HFFc6 (cell line): ENCODE measurements around the gene ACAD11. TPM values are rescaled to one million over a fixed set of nuclear protein-coding genes. Genes with fewer than 3 reads are reported as not detected.

Experiments
- DNase-seq: peaks from one replicate; pipeline ENCODE4 v3.0.0-alpha.2; 2018
- H3K27ac Mint-ChIP-seq: 2 replicates; pipeline ENCODE4 v1.8.0; 2020; ENCODE audit warnings: mild to moderate bottlenecking, mixed read lengths
- H3K27me3 Mint-ChIP-seq: 2 replicates; pipeline ENCODE4 v1.8.0; 2021; ENCODE audit warnings: mild to moderate bottlenecking, moderate library complexity, mixed read lengths; ENCODE audit not compliant: insufficient read depth
- H3K36me3 Mint-ChIP-seq: 2 replicates; pipeline ENCODE4 v1.8.0; 2021; ENCODE audit warnings: low read depth, mixed read lengths
- H3K4me1 Mint-ChIP-seq: 2 replicates; pipeline ENCODE4 v1.8.0; 2020; ENCODE audit warnings: low read depth, mixed read lengths
- H3K4me3 Mint-ChIP-seq: 2 replicates; pipeline ENCODE4 v1.8.0; 2020; ENCODE audit warnings: mild to moderate bottlenecking, moderate library complexity, mixed read lengths
- H3K9me3 Mint-ChIP-seq: 2 replicates; pipeline ENCODE4 v1.8.0; 2020; ENCODE audit warnings: mild to moderate bottlenecking, mixed read lengths
- long read RNA-seq: library from polyadenylated mRNA; unstranded; transcript quantifications from one replicate; pipeline ENCODE4 v2.0.0, GENCODE V29; 2019
- total RNA-seq, 6 experiments: library from RNA; stranded (reverse); fragmentation: NEBNext Ultra II Directional; extraction: Animal tissue kit (Norgen Biotek cat#: 25700); gene quantifications; 2 replicates in 1 of 6; 3 replicates in 5 of 6; pipeline ENCODE4 v1.2.3, GENCODE V29; 2021
- TF ChIP-seq, protein P1 (sequence below): fragments of 200-600 bp; sonication (generic); IDR thresholded peaks from 2 replicates; pipeline ENCODE4 v1.5.0; 2021; ENCODE audit warnings: antibody characterized with exemption, mild to moderate bottlenecking

The ACAD11 gene, protein sequence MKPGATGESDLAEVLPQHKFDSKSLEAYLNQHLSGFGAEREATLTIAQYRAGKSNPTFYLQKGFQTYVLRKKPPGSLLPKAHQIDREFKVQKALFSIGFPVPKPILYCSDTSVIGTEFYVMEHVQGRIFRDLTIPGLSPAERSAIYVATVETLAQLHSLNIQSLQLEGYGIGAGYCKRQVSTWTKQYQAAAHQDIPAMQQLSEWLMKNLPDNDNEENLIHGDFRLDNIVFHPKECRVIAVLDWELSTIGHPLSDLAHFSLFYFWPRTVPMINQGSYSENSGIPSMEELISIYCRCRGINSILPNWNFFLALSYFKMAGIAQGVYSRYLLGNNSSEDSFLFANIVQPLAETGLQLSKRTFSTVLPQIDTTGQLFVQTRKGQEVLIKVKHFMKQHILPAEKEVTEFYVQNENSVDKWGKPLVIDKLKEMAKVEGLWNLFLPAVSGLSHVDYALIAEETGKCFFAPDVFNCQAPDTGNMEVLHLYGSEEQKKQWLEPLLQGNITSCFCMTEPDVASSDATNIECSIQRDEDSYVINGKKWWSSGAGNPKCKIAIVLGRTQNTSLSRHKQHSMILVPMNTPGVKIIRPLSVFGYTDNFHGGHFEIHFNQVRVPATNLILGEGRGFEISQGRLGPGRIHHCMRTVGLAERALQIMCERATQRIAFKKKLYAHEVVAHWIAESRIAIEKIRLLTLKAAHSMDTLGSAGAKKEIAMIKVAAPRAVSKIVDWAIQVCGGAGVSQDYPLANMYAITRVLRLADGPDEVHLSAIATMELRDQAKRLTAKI
- 10 to 100 TPM; 13.3 to 18.5 (median 13.8) TPM for total RNA-seq
- long read RNA-seq, full-length matches to known transcripts: 9 of 21 reads
- long read RNA-seq, partial matches to known transcripts: 3 of 21 reads
- long read RNA-seq, other reads (novel, unspliced or antisense): 9 of 21 reads

DNA sequence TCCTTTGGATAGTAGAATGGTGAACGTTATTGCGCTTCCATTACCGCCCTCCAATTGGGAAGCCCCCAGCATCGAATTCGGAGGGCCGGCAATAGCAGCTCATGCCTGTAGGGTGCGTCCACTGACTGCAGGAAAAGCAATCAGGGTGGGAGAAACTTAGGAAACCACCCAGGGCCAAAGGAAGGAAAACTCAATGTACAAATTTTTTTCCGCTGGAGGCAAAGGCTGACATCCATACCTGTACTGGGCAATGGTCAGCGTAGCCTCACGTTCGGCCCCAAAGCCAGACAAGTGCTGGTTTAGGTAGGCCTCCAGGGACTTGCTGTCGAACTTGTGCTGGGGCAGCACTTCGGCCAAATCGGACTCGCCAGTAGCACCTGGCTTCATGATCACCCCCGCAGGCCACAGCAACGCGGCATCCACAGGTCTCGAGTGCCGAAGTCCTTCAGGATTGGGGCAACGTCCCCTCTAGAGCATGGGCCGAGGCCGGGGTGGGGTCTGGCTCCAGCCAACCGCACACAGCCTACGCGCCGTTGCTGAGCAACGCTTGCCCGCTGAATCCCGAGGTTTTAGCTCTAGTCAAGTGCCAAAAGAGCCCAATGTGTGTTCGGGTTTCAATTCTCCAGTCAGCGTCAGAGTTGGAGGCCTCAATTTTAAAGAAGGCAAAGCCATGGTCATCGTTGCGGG lies at the start of gene ACAD11:
Gene ACAD11 (minus strand): TSS at position 445 of the 687 bp plus-strand sequence. CDS start 58 bp downstream, at position 387.
- Mint-ChIP-seq H3K4me1 (peaks cover 76% of the 10 kb centered on the region), H3K27ac (peak within 1 kb of the TSS; percentile 99), H3K27me3 (peaks cover 1% of the 10 kb centered on the region; the same call in 1 of the 2 replicates), H3K9me3 (no peaks in the 10 kb centered on the region), H3K4me3 (peak within 1 kb of the TSS; percentile 99), H3K36me3 (peaks cover 10% of the 10 kb centered on the region)
- peak; percentile 64 for DNase-seq
- TF ChIP-seq, protein P1, sequence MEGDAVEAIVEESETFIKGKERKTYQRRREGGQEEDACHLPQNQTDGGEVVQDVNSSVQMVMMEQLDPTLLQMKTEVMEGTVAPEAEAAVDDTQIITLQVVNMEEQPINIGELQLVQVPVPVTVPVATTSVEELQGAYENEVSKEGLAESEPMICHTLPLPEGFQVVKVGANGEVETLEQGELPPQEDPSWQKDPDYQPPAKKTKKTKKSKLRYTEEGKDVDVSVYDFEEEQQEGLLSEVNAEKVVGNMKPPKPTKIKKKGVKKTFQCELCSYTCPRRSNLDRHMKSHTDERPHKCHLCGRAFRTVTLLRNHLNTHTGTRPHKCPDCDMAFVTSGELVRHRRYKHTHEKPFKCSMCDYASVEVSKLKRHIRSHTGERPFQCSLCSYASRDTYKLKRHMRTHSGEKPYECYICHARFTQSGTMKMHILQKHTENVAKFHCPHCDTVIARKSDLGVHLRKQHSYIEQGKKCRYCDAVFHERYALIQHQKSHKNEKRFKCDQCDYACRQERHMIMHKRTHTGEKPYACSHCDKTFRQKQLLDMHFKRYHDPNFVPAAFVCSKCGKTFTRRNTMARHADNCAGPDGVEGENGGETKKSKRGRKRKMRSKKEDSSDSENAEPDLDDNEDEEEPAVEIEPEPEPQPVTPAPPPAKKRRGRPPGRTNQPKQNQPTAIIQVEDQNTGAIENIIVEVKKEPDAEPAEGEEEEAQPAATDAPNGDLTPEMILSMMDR: peak; percentile 76

DNA sequence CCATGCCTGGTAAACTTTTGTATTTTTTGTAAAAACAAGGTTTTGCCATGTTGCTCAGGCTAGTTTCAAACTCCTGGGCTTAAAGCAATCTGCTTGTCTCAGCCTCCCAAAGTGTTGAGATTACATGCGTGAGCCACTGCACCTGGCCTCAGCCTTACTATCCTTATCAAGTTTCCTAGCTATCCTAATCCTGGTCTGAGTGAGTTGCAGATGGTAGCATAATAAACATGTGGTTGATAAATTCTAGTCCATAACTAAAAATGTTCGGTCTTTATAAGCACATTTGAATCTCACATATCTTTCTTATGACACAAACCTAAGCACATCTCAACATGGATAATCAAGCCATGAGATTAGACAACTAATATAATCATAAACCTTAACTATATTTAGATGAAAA lies 44.1 kb upstream of the ACAD11 start:
- no peaks in the 10 kb centered on the region for H3K9me3 Mint-ChIP-seq
- peaks cover 28% of the 10 kb centered on the region for H3K36me3 Mint-ChIP-seq
- H3K4me3 Mint-ChIP-seq: no peak overlapping the region
- no peaks in the 10 kb centered on the region for H3K4me1 Mint-ChIP-seq
- no peak for DNase-seq
- TF ChIP-seq, protein P1: no peak
- H3K27ac Mint-ChIP-seq: no peak overlapping the region
- H3K27me3 Mint-ChIP-seq: no peaks in the 10 kb centered on the region; the same call in 1 of the 2 replicates

DNA sequence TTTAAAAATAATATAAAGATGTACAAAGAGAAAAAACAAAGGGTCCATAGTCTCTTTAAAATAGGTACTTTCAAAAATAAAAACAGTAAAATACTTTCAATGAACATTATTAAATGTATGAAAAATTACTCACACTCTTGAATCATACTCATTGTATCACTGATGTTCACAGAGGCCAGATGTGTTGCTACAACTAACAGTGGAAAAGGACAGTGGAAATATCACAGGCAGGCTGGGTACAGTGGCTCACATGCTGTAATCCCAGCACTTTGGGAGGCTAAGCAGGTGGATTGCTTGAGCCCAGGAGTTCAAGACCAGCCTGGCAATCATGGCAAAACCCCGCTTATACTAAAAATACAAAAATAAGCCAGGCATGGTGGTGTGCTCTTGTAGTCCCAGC lies 35.8 kb upstream of the ACAD11 start:
- TF ChIP-seq, protein P1: no peak
- Mint-ChIP-seq H3K4me1 (peaks cover 10% of the 10 kb centered on the region), H3K27me3 (no peaks in the 10 kb centered on the region), H3K27ac (peak overlapping the region; percentile 44), H3K4me3 (no peak overlapping the region), H3K9me3 (no peaks in the 10 kb centered on the region), H3K36me3 (peaks cover 21% of the 10 kb centered on the region)
- DNase-seq: no peak

DNA sequence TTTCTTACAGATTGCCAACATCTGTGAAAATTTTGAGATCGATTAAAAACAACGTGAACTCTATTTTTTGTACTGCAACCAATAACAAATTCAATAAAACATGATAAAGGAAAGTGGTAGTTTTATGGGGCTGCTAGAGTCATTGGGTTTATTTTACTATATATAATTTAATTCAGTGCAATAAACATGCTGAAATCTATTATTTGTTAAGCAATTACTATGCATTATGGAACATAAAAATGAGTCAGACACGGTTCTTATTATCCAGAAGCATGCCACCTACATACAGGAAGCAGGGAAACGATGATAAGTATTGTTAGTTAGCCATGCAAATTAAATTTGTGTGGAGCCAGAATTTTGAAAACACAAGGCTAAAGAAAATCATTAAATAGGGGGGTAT lies 35.4 kb upstream of the ACAD11 start:
- TF ChIP-seq, protein P1: no peak
- H3K9me3 Mint-ChIP-seq: no peaks in the 10 kb centered on the region
- peaks cover 10% of the 10 kb centered on the region for H3K4me1 Mint-ChIP-seq
- no peaks in the 10 kb centered on the region for H3K27me3 Mint-ChIP-seq
- no peak overlapping the region for H3K4me3 Mint-ChIP-seq
- H3K36me3 Mint-ChIP-seq: peaks cover 22% of the 10 kb centered on the region
- DNase-seq: no peak
- H3K27ac Mint-ChIP-seq: peak overlapping the region; percentile 44; the same call in 1 of the 2 replicates

DNA sequence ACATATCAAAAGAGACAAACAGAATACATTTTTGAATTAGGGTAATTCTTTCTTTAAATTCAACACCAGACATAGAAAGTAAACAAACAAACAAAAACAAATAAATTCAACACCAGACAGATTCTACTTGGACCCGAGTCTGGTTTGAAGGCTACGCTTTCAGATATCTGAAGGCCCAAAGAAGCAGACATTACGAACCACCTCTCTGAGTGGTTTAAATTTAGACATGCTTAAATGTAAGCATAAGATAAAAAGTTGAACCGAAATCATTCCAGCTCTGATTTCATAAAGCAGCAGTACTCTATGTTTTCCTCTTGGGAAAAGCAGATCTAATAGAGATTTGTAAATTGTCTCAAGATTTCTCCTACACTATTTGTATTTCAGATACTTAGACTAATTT lies 30.4 kb upstream of the ACAD11 start:
- H3K9me3 Mint-ChIP-seq: no peaks in the 10 kb centered on the region
- peaks cover 25% of the 10 kb centered on the region for H3K36me3 Mint-ChIP-seq
- H3K27me3 Mint-ChIP-seq: no peaks in the 10 kb centered on the region
- peaks cover 4% of the 10 kb centered on the region for H3K4me1 Mint-ChIP-seq
- TF ChIP-seq, protein P1: no peak
- no peak for DNase-seq
- H3K27ac Mint-ChIP-seq: no peak overlapping the region
- no peak overlapping the region for H3K4me3 Mint-ChIP-seq
